Progenitor cell of endocrine pancreas (in vitro differentiated cells): ENCODE measurements around the gene UNC13D. TPM values are rescaled to one million over a fixed set of nuclear protein-coding genes. Genes with fewer than 3 reads are reported as not detected.

ENCODE experiments used
- DNase-seq: peaks from one replicate; pipeline ENCODE4 v3.0.0; 2021; ENCODE audit warnings: low spot score; ENCODE audit not compliant: unreplicated experiment
- H3K27ac Mint-ChIP-seq: 2 replicates; pipeline ENCODE4 v1.8.0; 2021; ENCODE audit warnings: mild to moderate bottlenecking, moderate library complexity, mixed read lengths
- H3K27me3 Mint-ChIP-seq: 2 replicates; pipeline ENCODE4 v1.8.0; 2021; ENCODE audit warnings: mixed read lengths
- H3K36me3 Mint-ChIP-seq: 2 replicates; pipeline ENCODE4 v1.8.0; 2022; ENCODE audit warnings: mixed read lengths; ENCODE audit not compliant: insufficient read depth
- H3K4me1 Mint-ChIP-seq: 2 replicates; pipeline ENCODE4 v1.8.0; 2021; ENCODE audit warnings: low read depth, mixed read lengths
- H3K4me3 Mint-ChIP-seq: 2 replicates; pipeline ENCODE4 v1.8.0; 2021; ENCODE audit warnings: low read depth, mild to moderate bottlenecking, moderate library complexity, mixed read lengths
- H3K9me3 Mint-ChIP-seq: 2 replicates; pipeline ENCODE4 v1.8.0; 2021; ENCODE audit warnings: low read depth, mixed read lengths
- total RNA-seq: library from RNA; stranded (reverse); gene quantifications from 2 replicates; pipeline ENCODE4 v1.2.1, GENCODE V29; 2021
- TF ChIP-seq, protein P1 (sequence below): fragments of 200-600 bp; sonication (generic); IDR thresholded peaks from one replicate; pipeline ENCODE4 v1.5.0; 2021; ENCODE audit warnings: antibody characterized with exemption, mild to moderate bottlenecking; ENCODE audit not compliant: unreplicated experiment

UNC13D gene
- total RNA-seq, 1 donor from 2014 or later, result 2.7 TPM

DNA sequence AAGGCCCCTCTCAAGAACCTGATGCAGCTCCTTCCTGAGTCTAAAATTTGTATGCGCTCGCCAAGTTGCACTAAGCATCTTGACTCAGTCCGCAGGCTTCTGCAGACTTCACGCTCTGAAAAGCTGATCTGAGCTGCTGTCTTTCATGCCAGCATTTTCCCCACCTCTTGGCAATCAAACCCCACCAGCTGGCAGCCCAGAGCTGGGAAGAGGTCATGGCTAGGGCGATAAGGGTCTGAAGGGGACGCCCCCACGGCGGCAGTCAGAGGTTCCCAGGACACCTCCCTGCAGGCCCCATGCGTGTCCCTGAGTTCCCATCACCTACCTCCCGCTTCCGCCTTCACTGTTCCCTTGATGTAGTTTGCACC lies 5.1 kb upstream of the UNC13D start:
- Mint-ChIP-seq H3K4me3 (no peak overlapping the region), H3K27ac (no peak overlapping the region), H3K9me3 (no peaks in the 10 kb centered on the region), H3K36me3 (peaks cover 6% of the 10 kb centered on the region), H3K27me3 (no peaks in the 10 kb centered on the region), H3K4me1 (peaks cover 13% of the 10 kb centered on the region)
- TF ChIP-seq, protein P1, sequence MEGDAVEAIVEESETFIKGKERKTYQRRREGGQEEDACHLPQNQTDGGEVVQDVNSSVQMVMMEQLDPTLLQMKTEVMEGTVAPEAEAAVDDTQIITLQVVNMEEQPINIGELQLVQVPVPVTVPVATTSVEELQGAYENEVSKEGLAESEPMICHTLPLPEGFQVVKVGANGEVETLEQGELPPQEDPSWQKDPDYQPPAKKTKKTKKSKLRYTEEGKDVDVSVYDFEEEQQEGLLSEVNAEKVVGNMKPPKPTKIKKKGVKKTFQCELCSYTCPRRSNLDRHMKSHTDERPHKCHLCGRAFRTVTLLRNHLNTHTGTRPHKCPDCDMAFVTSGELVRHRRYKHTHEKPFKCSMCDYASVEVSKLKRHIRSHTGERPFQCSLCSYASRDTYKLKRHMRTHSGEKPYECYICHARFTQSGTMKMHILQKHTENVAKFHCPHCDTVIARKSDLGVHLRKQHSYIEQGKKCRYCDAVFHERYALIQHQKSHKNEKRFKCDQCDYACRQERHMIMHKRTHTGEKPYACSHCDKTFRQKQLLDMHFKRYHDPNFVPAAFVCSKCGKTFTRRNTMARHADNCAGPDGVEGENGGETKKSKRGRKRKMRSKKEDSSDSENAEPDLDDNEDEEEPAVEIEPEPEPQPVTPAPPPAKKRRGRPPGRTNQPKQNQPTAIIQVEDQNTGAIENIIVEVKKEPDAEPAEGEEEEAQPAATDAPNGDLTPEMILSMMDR, result no peak
- DNase-seq, result no peak

DNA sequence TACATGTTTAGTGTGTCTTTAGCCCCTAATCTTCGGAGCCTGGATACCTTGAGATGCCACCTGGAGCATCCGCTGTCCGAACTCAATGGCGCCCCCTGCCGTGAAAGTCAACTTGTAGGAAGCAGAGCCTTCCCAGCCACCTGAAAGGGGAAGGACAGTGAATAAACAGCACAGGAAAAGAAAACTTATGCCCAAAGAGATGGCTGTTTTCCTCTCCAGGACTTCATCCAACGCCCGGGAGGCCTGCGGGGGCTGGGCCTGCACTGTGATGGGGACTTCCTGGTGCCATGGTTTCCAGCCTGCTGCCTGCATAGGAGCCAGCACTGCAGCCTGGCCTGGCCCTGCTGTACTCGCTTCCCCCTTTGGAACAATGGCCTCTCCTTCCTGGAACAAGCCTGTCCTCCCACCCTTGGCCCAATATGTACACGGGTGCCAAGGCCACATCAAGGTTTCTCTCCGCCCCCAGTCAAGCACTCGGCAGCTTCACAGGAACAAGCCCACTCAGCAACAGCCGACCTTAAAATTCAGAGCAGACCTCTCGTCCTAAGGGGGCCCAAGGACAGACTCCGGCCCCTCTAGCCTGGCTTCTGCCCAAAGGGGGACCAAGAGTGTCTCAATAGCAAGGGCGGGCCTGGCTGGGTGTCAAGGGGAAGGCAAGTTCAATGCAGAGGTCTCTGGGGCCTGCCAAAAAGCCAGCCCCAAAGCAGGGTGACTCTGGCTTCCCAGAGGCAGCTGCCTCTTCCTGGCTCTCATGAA lies 4.5 kb upstream of the UNC13D start:
- Mint-ChIP-seq H3K27me3 (no peaks in the 10 kb centered on the region), H3K4me3 (no peak overlapping the region), H3K36me3 (peaks cover 6% of the 10 kb centered on the region), H3K27ac (no peak overlapping the region), H3K9me3 (no peaks in the 10 kb centered on the region), H3K4me1 (peaks cover 12% of the 10 kb centered on the region)
- DNase-seq, result peak; percentile 56
- TF ChIP-seq, protein P1, result peak; percentile 69

DNA sequence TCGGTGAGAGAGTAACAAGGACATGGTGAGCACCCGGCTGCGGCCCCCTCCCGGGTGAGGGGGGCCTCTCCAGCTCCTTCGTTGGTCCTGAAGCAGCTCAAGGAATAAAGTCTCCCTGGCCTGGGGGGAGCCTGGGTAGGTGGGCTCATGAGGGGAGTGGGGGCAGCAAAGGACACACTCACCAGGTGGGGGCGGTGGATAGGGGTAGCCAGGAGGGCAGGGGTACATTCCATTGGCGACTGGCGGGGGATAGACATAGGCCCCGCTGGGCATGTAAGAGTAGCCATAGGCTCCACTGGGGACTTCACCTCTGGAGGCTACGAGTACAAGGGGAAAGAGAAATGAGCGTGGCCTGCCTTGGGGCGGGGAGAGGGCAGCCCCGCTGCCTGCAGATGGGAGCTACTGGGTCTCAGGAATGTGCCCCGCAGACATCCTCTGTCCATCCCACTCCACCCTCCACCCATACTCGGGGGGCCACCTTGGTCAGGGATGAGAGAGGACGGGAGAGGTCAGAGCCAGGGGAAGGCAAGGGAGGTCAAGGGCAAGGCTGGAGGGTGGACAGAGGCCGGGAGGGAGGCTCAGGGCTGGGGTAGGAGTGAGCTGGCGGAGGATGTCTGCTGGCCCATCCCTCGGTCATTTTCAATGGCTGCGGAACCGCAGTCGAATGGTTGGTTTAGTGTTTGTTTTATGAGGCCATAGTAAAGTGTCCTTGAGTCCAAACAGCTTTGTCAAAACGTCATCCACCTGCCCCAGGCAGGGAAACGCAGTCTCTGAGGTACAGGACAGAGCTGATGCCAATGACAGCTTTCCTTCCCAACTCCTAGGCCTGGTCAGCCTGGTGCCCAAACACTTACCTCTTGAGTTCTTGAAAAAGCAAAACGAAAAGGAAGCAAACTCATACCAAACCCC lies 3.7 kb upstream of the UNC13D start:
- no peak overlapping the region for H3K27ac Mint-ChIP-seq

DNA sequence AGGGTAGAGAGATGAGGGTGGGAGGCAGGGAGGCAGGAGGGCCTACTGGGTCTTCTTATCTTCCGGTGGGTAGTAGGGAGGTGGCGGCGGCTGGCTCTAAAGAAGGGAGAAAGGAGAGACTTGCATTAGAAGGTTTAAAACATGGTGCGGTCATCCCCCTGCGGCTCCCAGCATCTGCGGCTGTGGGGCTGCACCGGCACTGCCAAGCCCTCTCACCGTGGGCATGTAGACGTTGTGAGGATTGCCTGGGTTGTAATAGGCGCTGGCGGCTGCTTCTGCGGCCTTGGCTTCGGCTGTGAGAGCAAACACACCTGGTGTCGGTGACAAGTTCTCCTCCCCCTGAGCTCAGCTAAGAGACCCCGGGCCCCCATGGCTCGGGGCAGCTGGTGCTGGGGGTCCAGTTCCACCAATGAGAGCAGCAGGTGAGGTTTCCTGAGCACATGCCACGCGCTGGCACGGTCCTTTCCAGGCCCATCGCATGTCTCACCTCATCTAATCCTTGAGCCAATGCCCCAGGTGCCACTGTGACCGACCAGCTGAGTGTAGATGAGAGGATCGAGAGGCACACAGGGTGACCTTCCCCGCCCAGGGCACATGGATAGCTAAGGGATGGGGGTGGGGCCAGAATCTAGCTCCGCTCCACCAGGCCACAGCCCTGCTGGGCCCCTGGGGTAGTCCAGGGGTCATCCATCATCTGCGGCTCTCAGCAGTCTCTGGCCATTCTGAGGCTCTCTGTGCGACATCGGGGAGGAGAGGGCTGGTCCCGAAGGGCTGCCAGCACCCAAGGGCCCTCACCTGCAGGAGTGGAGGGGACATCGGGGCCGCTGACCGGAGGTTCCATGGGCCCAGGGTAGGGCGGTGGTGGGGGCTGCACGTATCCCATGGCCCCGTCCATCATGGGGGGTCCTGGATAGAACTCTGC lies 2.7 kb upstream of the UNC13D start:
- H3K27ac Mint-ChIP-seq, result no peak overlapping the region
- TF ChIP-seq, protein P1, result no peak
- H3K4me3 Mint-ChIP-seq, result no peak overlapping the region
- no peak for DNase-seq
- no peaks in the 10 kb centered on the region for H3K9me3 Mint-ChIP-seq
- H3K27me3 Mint-ChIP-seq, result no peaks in the 10 kb centered on the region
- peaks cover 12% of the 10 kb centered on the region for H3K4me1 Mint-ChIP-seq
- peaks cover 6% of the 10 kb centered on the region for H3K36me3 Mint-ChIP-seq

More for the DNA sequence above, 3.7 kb upstream of the UNC13D start:
- Mint-ChIP-seq H3K4me1 (peaks cover 12% of the 10 kb centered on the region), H3K36me3 (peaks cover 6% of the 10 kb centered on the region), H3K9me3 (no peaks in the 10 kb centered on the region), H3K4me3 (no peak overlapping the region), H3K27me3 (no peaks in the 10 kb centered on the region)
- DNase-seq, result no peak
- TF ChIP-seq, protein P1, result no peak
